Measurements from ENCODE around the gene EML6.

DNA sequence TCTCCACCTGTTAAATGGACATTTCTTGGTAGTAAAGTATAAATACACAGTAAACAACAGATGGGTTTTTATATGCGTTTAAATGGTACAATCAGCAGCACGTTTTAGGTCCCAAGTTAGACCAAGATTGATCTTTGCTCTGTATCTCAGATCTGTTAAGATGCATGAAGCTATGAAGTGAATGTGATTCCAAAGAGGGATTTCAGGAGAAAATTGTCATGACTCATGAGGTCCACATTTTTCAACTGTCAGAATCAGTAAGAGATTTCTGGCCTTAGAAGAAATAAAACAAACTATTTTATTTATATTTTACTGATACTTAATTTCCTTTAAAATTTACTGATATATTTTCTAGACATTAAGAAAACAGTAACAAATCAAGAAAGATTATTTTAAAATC lies 142.7 kb downstream of the EML6 start:
- TF ChIP-seq, protein P1, sequence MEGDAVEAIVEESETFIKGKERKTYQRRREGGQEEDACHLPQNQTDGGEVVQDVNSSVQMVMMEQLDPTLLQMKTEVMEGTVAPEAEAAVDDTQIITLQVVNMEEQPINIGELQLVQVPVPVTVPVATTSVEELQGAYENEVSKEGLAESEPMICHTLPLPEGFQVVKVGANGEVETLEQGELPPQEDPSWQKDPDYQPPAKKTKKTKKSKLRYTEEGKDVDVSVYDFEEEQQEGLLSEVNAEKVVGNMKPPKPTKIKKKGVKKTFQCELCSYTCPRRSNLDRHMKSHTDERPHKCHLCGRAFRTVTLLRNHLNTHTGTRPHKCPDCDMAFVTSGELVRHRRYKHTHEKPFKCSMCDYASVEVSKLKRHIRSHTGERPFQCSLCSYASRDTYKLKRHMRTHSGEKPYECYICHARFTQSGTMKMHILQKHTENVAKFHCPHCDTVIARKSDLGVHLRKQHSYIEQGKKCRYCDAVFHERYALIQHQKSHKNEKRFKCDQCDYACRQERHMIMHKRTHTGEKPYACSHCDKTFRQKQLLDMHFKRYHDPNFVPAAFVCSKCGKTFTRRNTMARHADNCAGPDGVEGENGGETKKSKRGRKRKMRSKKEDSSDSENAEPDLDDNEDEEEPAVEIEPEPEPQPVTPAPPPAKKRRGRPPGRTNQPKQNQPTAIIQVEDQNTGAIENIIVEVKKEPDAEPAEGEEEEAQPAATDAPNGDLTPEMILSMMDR (conservative IDR thresholded peaks at IDR 0.05 in 1 of 2, IDR thresholded peaks at IDR 0.05 in 1 of 2; ENCODE audit: extremely low read depth in 1 of 2, insufficient read depth in 1 of 2, low read depth in 1 of 2, low read length in 2 of 2): no peak
- TF ChIP-seq EZH2 (IDR thresholded peaks at IDR 0.05; ENCODE audit: borderline replicate concordance, low read length): no peak
